SK-N-SH (cell line): ENCODE data around the gene GRWD1. TPM values are rescaled to one million over a fixed set of nuclear protein-coding genes. Genes with fewer than 3 reads are reported as not detected.

ENCODE experiments used
- CTCF ChIA-PET: fragments of 300-600, 350-600 bp; formaldehyde crosslinking; extraction: SDS; loops from one replicate; lab custom pipeline; 2021; lab: Yijun Ruan, JAX
- POLR2A ChIA-PET: fragments of 350-600 bp; sonication (Branson Sonifier 250); formaldehyde crosslinking; extraction: SDS; loops from one replicate; lab custom pipeline; 2020; ENCODE audit warnings: antibody characterized with exemption, inconsistent platforms; lab: Yijun Ruan, JAX
- DNase-seq: peaks from one replicate; pipeline ENCODE4 v3.0.0; 2012
- H2AFZ ChIP-seq: fragments of 200-600 bp; sonication (generic); 2 replicates; pipeline ENCODE4 v1.8.1; 2016; ENCODE audit warnings: antibody characterized with exemption, mild to moderate bottlenecking, low read depth
- H3F3A ChIP-seq: fragments of 200-600 bp; sonication (generic); replicated peaks from 2 replicates; pipeline ENCODE3; 2016; ENCODE audit warnings: antibody characterized with exemption, mild to moderate bottlenecking; ENCODE audit not compliant: insufficient read depth
- H3K27ac ChIP-seq, 2 experiments: fragments of 200-500 bp in 1 of 2; fragments of 200-600 bp in 1 of 2; sonication (Bioruptor generic) in 1 of 2; sonication (generic), shearing (Covaris generic) in 1 of 2; 2 replicates each; pipeline versions ENCODE4 v1.5.1 to v1.6.1; 2014 to 2016; ENCODE audit warnings: low read depth in 2 of 2, inconsistent platforms in 1 of 2, low read length in 1 of 2, mild to moderate bottlenecking in 1 of 2, mixed read lengths in 1 of 2
- H3K27me3 ChIP-seq: fragments of 200-600 bp; sonication (generic), shearing (Covaris generic); 2 replicates; pipeline ENCODE4 v1.6.1; 2016; ENCODE audit warnings: mixed run types; ENCODE audit not compliant: insufficient read depth
- H3K36me3 ChIP-seq, 2 experiments: fragments of 200-500 bp in 1 of 2; fragments of 200-600 bp in 1 of 2; sonication (Bioruptor generic) in 1 of 2; sonication (generic) in 1 of 2; replicated peaks in 1 of 2; 2 replicates each; pipeline versions ENCODE3 to v1.5.1; 2014 to 2016; ENCODE audit warnings: low read length in 1 of 2, mild to moderate bottlenecking in 1 of 2; ENCODE audit not compliant: insufficient read depth in 2 of 2, control insufficient read depth in 1 of 2
- H3K4me1 ChIP-seq, 2 experiments: fragments of 200-500 bp in 1 of 2; fragments of 200-600 bp in 1 of 2; sonication (Bioruptor generic) in 1 of 2; sonication (generic), shearing (Covaris generic) in 1 of 2; 2 replicates each; pipeline versions ENCODE4 v1.5.1 to v1.6.1; 2014 to 2016; ENCODE audit warnings: low read depth in 1 of 2, low read length in 1 of 2, mixed run types in 1 of 2; ENCODE audit not compliant: insufficient read depth in 2 of 2, control insufficient read depth in 1 of 2
- H3K4me2 ChIP-seq: fragments of 200-600 bp; sonication (generic), shearing (Covaris generic); 2 replicates; pipeline ENCODE4 v1.6.1; 2017; ENCODE audit warnings: mixed run types
- H3K4me3 ChIP-seq, 2 experiments: fragments of 200-500 bp in 1 of 2; fragments of 200-600 bp in 1 of 2; sonication (Bioruptor generic) in 1 of 2; sonication (generic), shearing (Covaris generic) in 1 of 2; 2 replicates each; pipeline versions ENCODE4 v1.5.1 to v1.8.1; 2014 to 2016; ENCODE audit warnings: low read depth in 2 of 2, inconsistent platforms in 1 of 2, low read length in 1 of 2, mild to moderate bottlenecking in 1 of 2, mixed read lengths in 1 of 2, moderate library complexity in 1 of 2
- H3K79me2 ChIP-seq: fragments of 200-600 bp; sonication (generic); 2 replicates; pipeline ENCODE4 v1.8.1; 2017; ENCODE audit warnings: mild to moderate bottlenecking; ENCODE audit not compliant: insufficient read depth
- H3K9ac ChIP-seq: fragments of 200-600 bp; sonication (generic); 2 replicates; pipeline ENCODE4 v1.6.1; 2017; ENCODE audit warnings: mixed run types
- H3K9me2 ChIP-seq: fragments of 200-600 bp; sonication (generic); 2 replicates; pipeline ENCODE4 v1.6.1; 2017; ENCODE audit warnings: mixed run types
- H3K9me3 ChIP-seq: fragments of 200-600 bp; sonication (generic); 2 replicates; pipeline ENCODE4 v1.6.1; 2017; ENCODE audit warnings: mixed run types, mild to moderate bottlenecking, moderate library complexity
- H4K20me1 ChIP-seq: fragments of 200-600 bp; sonication (generic); 2 replicates; pipeline ENCODE4 v1.6.1; 2017; ENCODE audit warnings: mild to moderate bottlenecking, mixed run types; ENCODE audit not compliant: insufficient read depth
- CHD2 ChIP-seq: fragments of 150-350 bp; IDR thresholded peaks from 2 replicates; pipeline ENCODE4 v1.6.1; 2018; ENCODE audit warnings: low read length; ENCODE audit not compliant: partially characterized antibody
- CTCF ChIP-seq: fragments of 200-600 bp; sonication (generic); IDR thresholded peaks from 2 replicates; pipeline ENCODE4 v1.6.1; 2017; ENCODE audit warnings: antibody characterized with exemption, mild to moderate bottlenecking, moderate library complexity
- ELF1 ChIP-seq: IDR thresholded peaks from 2 replicates; pipeline ENCODE4 v1.4.0; 2012
- EP300 ChIP-seq, 2 experiments: IDR thresholded peaks; 2 replicates each; pipeline versions ENCODE4 v1.4.0 to v1.6.1; 2012; ENCODE audit warnings: borderline replicate concordance in 1 of 2, low read depth in 1 of 2, low read length in 1 of 2
- EZH2phosphoT487 ChIP-seq: fragments of 200-600 bp; sonication (generic); IDR thresholded peaks from 2 replicates; pipeline ENCODE4 v1.6.1; 2017; ENCODE audit warnings: low read depth, mixed run types, mild to moderate bottlenecking, antibody characterized with exemption, moderate library complexity, borderline replicate concordance
- FOSL2 ChIP-seq: IDR thresholded peaks from 2 replicates; pipeline ENCODE4 v1.4.0; 2012; ENCODE audit warnings: low read depth, mild to moderate bottlenecking, moderate library complexity, borderline replicate concordance
- GATA2 ChIP-seq: sonication (generic); formaldehyde crosslinking; IDR thresholded peaks from 2 replicates; pipeline ENCODE4 v1.5.0; 2020; ENCODE audit warnings: mild to moderate bottlenecking, missing genetic modification reagents
- IRF3 ChIP-seq: fragments of 150-350 bp; IDR thresholded peaks from 2 replicates; pipeline ENCODE4 v1.6.1; 2016; ENCODE audit warnings: mild to moderate bottlenecking, low read depth, low read length
- JUND ChIP-seq: IDR thresholded peaks from 2 replicates; pipeline ENCODE4 v1.4.0; 2012
- MAX ChIP-seq: IDR thresholded peaks from 2 replicates; pipeline ENCODE4 v1.4.0; 2012; ENCODE audit warnings: low read depth
- MXI1 ChIP-seq: IDR thresholded peaks from 2 replicates; pipeline ENCODE4 v1.6.1; 2012; ENCODE audit warnings: mild to moderate bottlenecking, low read depth, low read length, improper control_type of control experiment
- NFIC ChIP-seq: IDR thresholded peaks from 2 replicates; pipeline ENCODE4 v1.4.0; 2012; ENCODE audit warnings: borderline replicate concordance
- POLR2AphosphoS5 ChIP-seq: IDR thresholded peaks from 2 replicates; pipeline ENCODE4 v1.6.1; 2012; ENCODE audit warnings: low read depth, low read length
- RAD21 ChIP-seq: IDR thresholded peaks from 2 replicates; pipeline ENCODE4 v1.6.1; 2012; ENCODE audit warnings: mild to moderate bottlenecking, low read length
- RCOR1 ChIP-seq: fragments of 150-350 bp; IDR thresholded peaks from 2 replicates; pipeline ENCODE4 v1.6.1; 2017; ENCODE audit warnings: antibody characterized with exemption, low read length
- REST ChIP-seq: IDR thresholded peaks from 2 replicates; pipeline ENCODE4 v1.6.1; 2012; ENCODE audit warnings: mild to moderate bottlenecking, low read depth, low read length, moderate library complexity
- SIN3A ChIP-seq: IDR thresholded peaks from 2 replicates; pipeline ENCODE4 v1.6.1; 2012; ENCODE audit warnings: low read depth, mild to moderate bottlenecking, low read length, moderate library complexity, borderline replicate concordance
- SMC3 ChIP-seq: IDR thresholded peaks from 2 replicates; pipeline ENCODE4 v1.6.1; 2012; ENCODE audit warnings: low read depth, low read length, improper control_type of control experiment
- TAF1 ChIP-seq: IDR thresholded peaks from 2 replicates; pipeline ENCODE4 v1.6.1; 2012; ENCODE audit warnings: low read depth, mild to moderate bottlenecking, low read length, moderate library complexity, borderline replicate concordance
- TCF12 ChIP-seq: IDR thresholded peaks from 2 replicates; pipeline ENCODE4 v1.4.0; 2012
- TEAD4 ChIP-seq: IDR thresholded peaks from 2 replicates; pipeline ENCODE4 v1.4.0; 2012; ENCODE audit warnings: mild to moderate bottlenecking, borderline replicate concordance; ENCODE audit not compliant: insufficient read depth
- USF2 ChIP-seq: fragments of 150-350 bp; IDR thresholded peaks from 2 replicates; pipeline ENCODE4 v1.6.1; 2017; ENCODE audit warnings: antibody characterized with exemption, low read length, low read depth, borderline replicate concordance
- YY1 ChIP-seq: IDR thresholded peaks from 2 replicates; pipeline ENCODE4 v1.4.0; 2012; ENCODE audit warnings: low read depth, mild to moderate bottlenecking
- WGBS: methylation state at CpG from one replicate; pipeline ENCODE4 v1.1.6; 2017; ENCODE audit warnings: low lambda C conversion rate; 5-methylcytosine and 5-hydroxymethylcytosine counted together
- polyA plus RNA-seq, 3 experiments: library from polyadenylated mRNA; depleted of rRNA; stranded (reverse); fragments of >200 nt; gene quantifications; 2 replicates each; pipeline ENCODE4 v1.2.3, GENCODE V29; 2012

Gene GRWD1
- polyA plus RNA-seq, 1 of the 3 experiments (the other 2 are of a cell fraction) = 36.6 TPM

GRCh38 chr19:48424694-48425219, 21.0 kb upstream of the GRWD1 start (continued):
- TF ChIP-seq USF2 (no peak), JUND (no peak; the same call in 1 of the 2 replicates), CHD2 (no peak), TEAD4 (no peak), RCOR1 (no peak), NFIC (no peak; the same call in 1 of the 2 replicates), POLR2AphosphoS5 (peak; percentile 25; the same call in 1 of the 2 replicates), YY1 (no peak), FOSL2 (peak; percentile 90), SIN3A (no peak), TAF1 (peak; percentile 35; the same call in 1 of the 2 replicates), TCF12 (peak; percentile 54; the same call in 1 of the 2 replicates), EP300 (IDR thresholded peaks at IDR 0.05; ENCODE audit: borderline replicate concordance in 1 of 2, low read depth in 1 of 2, low read length in 1 of 2) (peak in 1 of 2 experiments; percentile 43; a peak in 1 of 4 replicates), EZH2phosphoT487 (no peak), SMC3 (no peak)

GRCh38 chr19:48428670-48429069, 17.1 kb upstream of the GRWD1 start:
- TF ChIP-seq TCF12 (no peak), RAD21 (no peak), EZH2phosphoT487 (no peak), FOSL2 (no peak), MXI1 (no peak), CTCF (no peak), IRF3 (no peak), MAX (no peak), TAF1 (no peak), GATA2 (CRISPR knock-in tag) (no peak), REST (no peak), ELF1 (no peak)
- 100% methylated on average over 1 of the region's 1 CpG for WGBS
- POLR2A ChIA-PET = no interaction called here
- no peak overlapping the region for H3K4me2 ChIP-seq
- CTCF ChIA-PET = interaction anchor here (1.1 to 1.2 kb wide), 2 partner anchors 9 to 37 kb away, joined by 3 to 5 read pairs; partner anchors contain the start of gene KDELR1
- no peaks in the 10 kb centered on the region for H3K9me2 ChIP-seq
- peaks cover 0 to 4% of the 10 kb centered on the region in 2 experiments; a peak in 1 of 4 replicates for H3K4me1 ChIP-seq
- no peaks in the 10 kb centered on the region for H4K20me1 ChIP-seq
- peaks cover 0 to 5% of the 10 kb centered on the region in 2 experiments for H3K36me3 ChIP-seq
- no peaks in the 10 kb centered on the region for H3K27me3 ChIP-seq
- H3K9ac ChIP-seq = no peak overlapping the region
- H3K4me3 ChIP-seq = no peak overlapping the region
- peaks cover 9% of the 10 kb centered on the region for H3F3A ChIP-seq
- H3K9me3 ChIP-seq = no peaks in the 10 kb centered on the region
- H3K79me2 ChIP-seq = no peaks in the 10 kb centered on the region
- no peak for DNase-seq
- no peak overlapping the region for H2AFZ ChIP-seq
- no peak overlapping the region for H3K27ac ChIP-seq
